ENCODE data around the gene RABGEF1.

DNA sequence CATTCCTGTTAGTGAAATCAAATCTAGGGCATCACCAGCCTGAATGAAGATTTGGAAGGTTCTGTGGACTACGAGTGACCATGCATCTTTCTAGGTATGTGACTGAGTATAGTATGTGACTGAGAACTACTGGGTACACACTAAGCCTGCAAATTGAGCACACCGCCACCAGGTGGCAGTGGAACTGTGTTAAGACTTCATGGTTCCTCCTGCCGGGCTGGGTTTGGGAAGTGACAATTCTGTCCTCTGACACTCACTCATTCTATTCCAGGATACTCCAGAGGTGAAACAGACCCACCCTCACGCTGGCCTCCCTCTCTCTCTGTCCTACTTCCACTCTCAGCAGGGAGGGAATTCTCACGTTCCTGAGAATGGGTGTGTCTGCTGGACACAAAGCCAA lies 96.5 kb downstream of the RABGEF1 start:
- TF ChIP-seq, protein P1, sequence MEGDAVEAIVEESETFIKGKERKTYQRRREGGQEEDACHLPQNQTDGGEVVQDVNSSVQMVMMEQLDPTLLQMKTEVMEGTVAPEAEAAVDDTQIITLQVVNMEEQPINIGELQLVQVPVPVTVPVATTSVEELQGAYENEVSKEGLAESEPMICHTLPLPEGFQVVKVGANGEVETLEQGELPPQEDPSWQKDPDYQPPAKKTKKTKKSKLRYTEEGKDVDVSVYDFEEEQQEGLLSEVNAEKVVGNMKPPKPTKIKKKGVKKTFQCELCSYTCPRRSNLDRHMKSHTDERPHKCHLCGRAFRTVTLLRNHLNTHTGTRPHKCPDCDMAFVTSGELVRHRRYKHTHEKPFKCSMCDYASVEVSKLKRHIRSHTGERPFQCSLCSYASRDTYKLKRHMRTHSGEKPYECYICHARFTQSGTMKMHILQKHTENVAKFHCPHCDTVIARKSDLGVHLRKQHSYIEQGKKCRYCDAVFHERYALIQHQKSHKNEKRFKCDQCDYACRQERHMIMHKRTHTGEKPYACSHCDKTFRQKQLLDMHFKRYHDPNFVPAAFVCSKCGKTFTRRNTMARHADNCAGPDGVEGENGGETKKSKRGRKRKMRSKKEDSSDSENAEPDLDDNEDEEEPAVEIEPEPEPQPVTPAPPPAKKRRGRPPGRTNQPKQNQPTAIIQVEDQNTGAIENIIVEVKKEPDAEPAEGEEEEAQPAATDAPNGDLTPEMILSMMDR (IDR thresholded peaks at IDR 0.05) = peak in 4 of 12 donors; percentile 7 to 23 (median 17)
- no peak for TF ChIP-seq POLR2A (IDR thresholded peaks at IDR 0.05)
